SH-SY5Y (cell line): Measurements from ENCODE around the gene MAST4.

Experiments
- GATA2 ChIP-seq: IDR thresholded peaks from 2 replicates; pipeline ENCODE4 v1.6.1; 2011; ENCODE audit warnings: mild to moderate bottlenecking, low read depth, low read length
- GATA3 ChIP-seq: IDR thresholded peaks from 2 replicates; pipeline ENCODE4 v1.6.1; 2011; ENCODE audit warnings: low read depth, mild to moderate bottlenecking, low read length, moderate library complexity

DNA sequence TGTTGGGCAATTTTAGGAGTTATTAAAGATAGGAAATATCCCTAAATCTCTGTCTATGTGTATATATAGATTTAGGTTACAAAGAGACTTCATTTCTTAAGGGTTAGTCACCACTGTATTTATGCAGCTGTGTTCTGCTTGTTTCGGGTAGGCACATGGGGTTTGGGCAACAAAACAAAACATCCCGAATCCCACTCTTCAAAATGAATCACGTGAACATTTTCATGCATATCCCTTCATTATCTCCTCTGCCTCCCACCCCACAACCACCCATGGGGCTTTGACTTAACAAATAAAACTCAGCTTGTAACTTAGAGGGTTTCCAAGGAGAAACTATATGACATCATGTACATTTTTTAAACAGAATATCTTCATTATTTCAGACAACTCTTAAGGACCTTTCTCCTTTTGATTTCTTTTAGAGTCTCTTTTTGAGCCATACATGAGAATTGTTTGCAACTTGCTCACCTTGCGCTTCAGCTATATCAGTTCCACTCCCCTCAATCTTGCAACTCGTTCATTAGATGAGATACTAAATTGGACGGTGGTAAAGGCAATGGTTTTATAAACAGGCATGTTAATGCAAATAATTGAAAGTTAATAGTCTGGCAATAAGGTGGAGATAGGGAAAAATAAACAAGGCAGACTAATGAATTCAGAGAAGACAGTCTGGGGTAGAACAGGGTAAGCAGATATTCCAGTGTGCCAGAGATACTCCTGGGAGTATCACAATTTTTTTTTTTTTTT, 463.7 kb downstream of the MAST4 start:
- TF ChIP-seq GATA3 = no peak
- no peak for TF ChIP-seq GATA2
